Dermis blood vessel endothelial cell (primary cell): Measurements from ENCODE around the gene TMOD4. TPM values are rescaled to one million over a fixed set of nuclear protein-coding genes. Genes with fewer than 3 reads are reported as not detected.

Experiments
- DNase-seq: peaks from one replicate; pipeline ENCODE4 v3.0.0; 2010
- total RNA-seq: library from RNA; depleted of rRNA; stranded (reverse); fragments of >200 nt; gene quantifications from 2 replicates; pipeline ENCODE4 v1.2.3, GENCODE V29; 2014

TMOD4 gene
- total RNA-seq, 1 donor from 2014 or later: not detected

- no peak for DNase-seq
These were observed 33.2 kb downstream of the TMOD4 start for GRCh38 chr1:151142411-151143056.

- DNase-seq: no peak
These were observed 38.0 kb downstream of the TMOD4 start for GRCh38 chr1:151137789-151138188.

- DNase-seq: no peak
These were observed 40.1 kb downstream of the TMOD4 start for GRCh38 chr1:151135433-151136385.

GRCh38 chr1:151134991-151135390 lies 40.8 kb downstream of the TMOD4 start:
- no peak for DNase-seq

GRCh38 chr1:151134396-151134795 lies 41.4 kb downstream of the TMOD4 start:
- DNase-seq: no peak

- no peak for DNase-seq
These were observed 42.6 kb downstream of the TMOD4 start for GRCh38 chr1:151133018-151133806.

GRCh38 chr1:151132335-151133017 lies 43.3 kb downstream of the TMOD4 start:
- DNase-seq: no peak

- peak; percentile 35 for DNase-seq
These were observed 44.0 kb downstream of the TMOD4 start for GRCh38 chr1:151131701-151132334.

- peak; percentile 94 for DNase-seq
These were observed 44.7 kb downstream of the TMOD4 start for GRCh38 chr1:151130987-151131586.

GRCh38 chr1:151128800-151129199 lies 47.0 kb downstream of the TMOD4 start:
- no peak for DNase-seq

GRCh38 chr1:151124763-151125403 lies 50.9 kb downstream of the TMOD4 start:
- no peak for DNase-seq

Other genes with a start within 250 kb of the TMOD4 start
- 38.1 and 45.3 TPM in 2 replicates for gene SETDB1, start 249.6 kb downstream of the TMOD4 start, total RNA-seq
- gene CERS2, start 201.1 kb downstream of the TMOD4 start, total RNA-seq: 71.6 and 96.6 TPM in 2 replicates
- not detected in 2 replicates for gene ANXA9, start 193.7 kb downstream of the TMOD4 start, total RNA-seq
- 10.0 and 15.0 TPM in 2 replicates for gene MINDY1, start 169.1 kb downstream of the TMOD4 start, total RNA-seq
- 6.0 and 8.7 TPM in 2 replicates for gene PRUNE1, start 167.5 kb downstream of the TMOD4 start, total RNA-seq
- 0.17 and 0.33 TPM in 2 replicates for gene BNIPL, start 139.4 kb downstream of the TMOD4 start, total RNA-seq
- gene C1orf56, start 128.2 kb downstream of the TMOD4 start, total RNA-seq: 1.1 and 1.4 TPM in 2 replicates
- gene CDC42SE1, start 116.4 kb downstream of the TMOD4 start, total RNA-seq: 63.1 and 78.6 TPM in 2 replicates
- gene MLLT11, start 115.6 kb downstream of the TMOD4 start, total RNA-seq: 1.2 and 3.6 TPM in 2 replicates
- gene GABPB2, start 105.2 kb downstream of the TMOD4 start, total RNA-seq: 6.3 and 10.7 TPM in 2 replicates
- gene SEMA6C, start 29.4 kb downstream of the TMOD4 start, total RNA-seq: 21.3 and 33.4 TPM in 2 replicates
- 0.14 TPM in 1 of 2 replicates, not detected in the other for gene TNFAIP8L2, start 19.3 kb downstream of the TMOD4 start, total RNA-seq
- 3.3 and 5.3 TPM in 2 replicates for gene LYSMD1, start 10.1 kb downstream of the TMOD4 start, total RNA-seq
- 21.1 and 23.8 TPM in 2 replicates for gene SCNM1, start 9.8 kb downstream of the TMOD4 start, total RNA-seq
- gene VPS72, start 14.2 kb upstream of the TMOD4 start, total RNA-seq: 46.8 and 64.3 TPM in 2 replicates
- 44.4 and 57.6 TPM in 2 replicates for gene PIP5K1A, start 22.6 kb upstream of the TMOD4 start, total RNA-seq
- gene PSMD4, start 78.8 kb upstream of the TMOD4 start, total RNA-seq: 231 and 242 TPM in 2 replicates
- gene ZNF687, start 106.3 kb upstream of the TMOD4 start, total RNA-seq: 12.6 and 16.6 TPM in 2 replicates
- gene PI4KB, start 151.4 kb upstream of the TMOD4 start, total RNA-seq: 45.5 and 55.3 TPM in 2 replicates
- 68.8 and 73.3 TPM in 2 replicates for gene RFX5, start 171.3 kb upstream of the TMOD4 start, total RNA-seq
- 5.3 TPM in 2 replicates for gene SELENBP1, start 196.7 kb upstream of the TMOD4 start, total RNA-seq
- gene PSMB4, start 223.6 kb upstream of the TMOD4 start, total RNA-seq: 322 and 414 TPM in 2 replicates